Retina (tissue), 1 donor: ENCODE results near the gene AIG1.

ENCODE experiments used
- DNase-seq: peaks from one replicate; pipeline ENCODE4 v3.0.0-alpha.2; 2016

The AIG1 gene

DNA sequence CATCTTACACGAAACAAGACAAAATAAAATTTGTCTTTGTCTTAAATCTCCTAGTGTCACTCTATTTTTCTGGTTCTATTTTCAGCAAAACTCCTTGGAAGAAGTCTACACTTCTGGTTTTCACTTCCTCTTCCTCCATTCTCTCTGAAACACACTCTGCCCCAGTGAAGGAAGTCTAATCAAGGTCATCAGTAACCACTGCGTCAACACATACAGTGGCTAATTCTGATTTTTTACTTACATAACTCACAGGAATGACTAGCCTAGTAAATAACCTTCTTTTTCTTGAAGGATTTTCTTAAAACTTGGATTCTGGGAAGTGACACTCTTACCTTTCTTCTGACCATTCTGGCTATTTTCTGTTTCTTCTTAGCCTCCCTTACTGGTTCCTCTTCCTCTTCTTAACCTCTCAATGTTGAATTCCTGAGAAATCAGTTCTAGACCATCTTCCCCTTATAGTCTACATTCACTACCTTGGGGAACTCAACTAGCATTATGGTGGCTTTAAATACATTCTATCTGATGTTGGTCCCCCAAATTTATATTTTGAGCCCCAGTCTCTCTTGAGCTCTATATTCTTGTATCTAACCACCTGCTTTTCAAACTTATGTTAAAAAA lies 37.5 kb downstream of the AIG1 start:
- no peak for DNase-seq

DNA sequence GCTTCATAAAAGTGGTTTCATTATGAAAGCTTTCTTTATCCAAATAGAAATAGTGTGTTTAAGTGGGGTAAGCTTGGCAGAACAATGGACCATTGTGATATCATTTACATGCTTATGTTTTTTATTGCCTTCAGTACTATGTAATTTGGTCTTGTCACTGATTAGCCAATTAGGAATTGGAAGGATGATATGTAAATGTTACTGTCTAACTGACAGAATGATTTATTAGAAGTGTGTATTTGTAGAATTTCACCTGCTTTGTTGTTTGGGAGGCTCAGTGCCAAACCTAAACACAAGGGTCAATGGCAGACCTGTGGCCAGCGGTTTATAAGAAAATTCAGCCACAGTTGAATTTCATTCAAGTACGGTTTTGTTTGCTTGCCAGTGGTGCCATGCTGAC lies 39.0 kb downstream of the AIG1 start:
- DNase-seq, result no peak

DNA sequence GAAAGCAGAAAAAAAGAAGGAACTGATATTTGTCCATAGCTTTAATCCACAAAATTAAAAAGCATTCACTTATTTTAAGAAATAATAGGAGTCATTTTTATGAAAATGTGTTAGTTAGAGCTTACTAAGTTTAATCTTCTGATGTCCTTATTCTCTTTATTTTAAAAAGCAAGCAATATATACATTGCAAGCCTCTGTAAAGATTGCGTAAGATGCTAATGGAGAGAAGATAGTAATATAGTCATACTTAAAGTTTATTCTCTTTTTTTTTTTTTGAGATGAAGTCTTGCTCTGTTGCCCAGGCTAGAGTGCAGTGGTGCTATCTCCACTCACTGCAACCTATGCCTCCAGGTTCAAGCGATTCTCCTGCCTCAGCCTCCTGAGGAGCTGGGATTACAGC lies 39.7 kb downstream of the AIG1 start:
- DNase-seq, result no peak

DNA sequence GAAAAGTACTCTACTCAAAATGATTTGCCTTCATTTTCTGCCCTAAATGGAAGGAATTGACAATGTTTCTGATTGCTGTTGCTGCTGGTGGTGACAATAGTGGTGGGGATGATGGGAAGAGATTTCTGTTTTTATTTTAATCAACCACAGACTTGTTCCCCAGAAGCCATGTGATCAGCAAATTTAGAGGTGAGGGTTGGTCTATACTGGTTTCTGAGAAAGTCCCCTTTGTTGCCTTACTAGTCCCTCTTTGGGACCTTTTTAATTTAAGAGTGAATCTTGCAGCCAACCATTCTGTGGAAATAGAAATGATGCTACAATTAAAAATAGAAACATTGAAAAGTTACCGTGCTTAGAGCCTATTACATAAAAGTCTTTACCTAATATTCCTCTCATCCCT lies 43.2 kb downstream of the AIG1 start:
- no peak for DNase-seq

DNA sequence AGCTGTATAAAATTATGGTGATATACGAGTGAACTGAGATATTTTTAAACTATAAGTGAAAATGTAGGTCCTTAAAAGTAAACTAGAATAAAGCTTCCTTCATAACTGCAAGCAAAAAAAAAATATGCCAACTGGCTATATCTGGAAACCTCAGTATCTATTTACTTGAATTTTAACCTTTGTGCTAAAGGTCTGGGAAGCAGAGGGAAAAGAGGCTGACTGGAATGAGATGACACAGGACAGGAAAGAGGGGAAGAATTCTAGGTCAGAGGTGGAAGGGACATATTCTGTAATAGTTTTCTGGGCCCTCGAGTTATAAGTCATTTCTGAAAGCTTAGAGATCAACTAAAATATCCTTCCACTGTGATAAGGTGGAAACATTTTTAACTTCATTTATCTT lies 46.8 kb downstream of the AIG1 start:
- DNase-seq, result no peak

DNA sequence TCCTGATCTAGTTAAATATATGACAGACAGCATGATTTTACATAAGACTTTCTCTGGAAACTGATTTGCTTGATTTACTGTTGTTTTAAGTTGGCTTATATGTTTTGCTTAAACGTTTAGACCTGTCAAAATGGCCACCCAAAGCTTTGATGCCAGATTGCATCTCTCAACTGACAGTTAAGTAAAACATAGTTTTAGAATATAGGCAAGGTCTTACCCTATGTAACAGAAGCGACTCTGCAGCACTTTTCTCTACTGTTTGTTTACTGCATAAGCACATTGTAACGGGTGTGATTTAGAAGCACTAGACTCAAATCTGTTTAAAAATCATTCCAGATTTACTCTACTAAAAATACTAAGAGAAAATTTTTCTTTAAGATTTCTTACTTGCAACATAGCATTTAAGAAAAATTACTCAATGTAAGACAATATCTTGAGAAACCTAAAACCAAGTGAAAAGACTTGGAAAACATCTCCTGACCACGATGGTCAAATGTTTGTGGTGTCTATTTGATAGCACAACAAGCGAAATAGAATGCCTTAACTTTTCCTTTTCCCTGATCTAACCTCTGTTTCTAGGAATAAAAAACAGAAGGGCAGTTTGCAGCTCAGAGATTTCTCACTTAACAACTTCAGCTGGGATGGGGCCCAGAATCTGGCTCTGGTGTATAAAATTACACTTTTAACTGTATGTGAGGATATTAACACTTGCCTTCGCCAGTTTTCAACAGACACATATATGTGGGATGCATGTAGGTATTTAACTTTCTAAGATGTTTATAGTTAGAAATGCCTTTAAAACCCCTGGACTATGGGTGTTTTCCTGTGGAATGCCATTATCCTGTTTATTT lies 47.4 kb downstream of the AIG1 start:
- DNase-seq, result no peak

DNA sequence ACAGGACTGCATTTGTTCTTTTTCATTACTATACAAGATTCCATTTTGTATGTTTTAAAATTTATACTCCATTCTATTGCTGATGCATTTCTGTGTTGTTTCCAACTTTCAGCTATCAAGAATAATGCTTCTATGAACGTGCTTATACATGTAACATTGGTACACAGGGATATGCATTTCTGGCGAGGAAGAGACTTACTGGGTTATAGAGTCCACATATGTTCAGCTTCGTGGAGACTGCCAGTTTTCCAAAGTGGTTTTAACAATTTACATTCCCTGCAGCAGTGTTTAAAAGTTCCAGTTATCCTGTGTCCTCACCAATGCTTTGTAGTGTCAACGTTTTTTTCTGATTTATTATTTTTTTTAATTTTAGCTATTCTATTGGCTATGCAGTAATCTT lies 48.5 kb downstream of the AIG1 start:
- DNase-seq, result no peak

DNA sequence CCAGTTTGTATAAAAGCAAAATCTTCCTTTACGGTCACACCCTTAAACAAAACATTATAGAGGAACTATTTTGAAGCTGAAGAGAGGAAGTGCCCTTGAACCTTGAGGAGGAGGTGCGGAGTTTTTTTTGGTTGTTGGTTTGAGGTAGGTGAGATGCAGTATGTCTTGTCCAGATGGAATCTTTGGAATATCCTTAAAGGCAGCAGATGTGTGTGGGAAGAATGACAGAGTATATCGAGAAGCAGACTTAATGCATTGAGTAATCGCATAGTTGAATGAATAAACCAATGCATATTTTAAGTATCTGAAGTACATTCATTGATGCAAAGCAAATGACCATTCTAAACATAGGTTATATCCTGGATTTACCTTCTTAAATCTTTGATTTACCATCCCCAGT lies 49.9 kb downstream of the AIG1 start:
- DNase-seq, result no peak

DNA sequence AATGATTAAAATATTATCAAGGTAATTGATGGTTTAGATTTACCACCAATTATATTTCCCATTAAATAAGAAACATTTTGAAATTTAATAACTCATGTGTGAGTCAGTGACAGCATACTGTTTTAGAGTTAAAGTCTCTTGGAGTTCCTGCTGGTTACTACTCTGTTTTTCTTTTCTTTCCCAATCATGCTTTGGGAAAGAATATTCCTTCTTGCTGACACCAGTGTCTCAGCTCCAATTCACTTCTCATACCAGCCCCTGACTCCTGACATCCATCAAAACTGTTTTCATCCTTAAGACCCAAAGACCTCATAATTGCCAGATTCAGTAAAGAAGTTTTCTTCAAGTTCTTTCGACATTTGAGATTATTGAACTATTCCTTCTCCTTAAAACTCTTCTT lies 50.3 kb downstream of the AIG1 start:
- DNase-seq, result no peak

DNA sequence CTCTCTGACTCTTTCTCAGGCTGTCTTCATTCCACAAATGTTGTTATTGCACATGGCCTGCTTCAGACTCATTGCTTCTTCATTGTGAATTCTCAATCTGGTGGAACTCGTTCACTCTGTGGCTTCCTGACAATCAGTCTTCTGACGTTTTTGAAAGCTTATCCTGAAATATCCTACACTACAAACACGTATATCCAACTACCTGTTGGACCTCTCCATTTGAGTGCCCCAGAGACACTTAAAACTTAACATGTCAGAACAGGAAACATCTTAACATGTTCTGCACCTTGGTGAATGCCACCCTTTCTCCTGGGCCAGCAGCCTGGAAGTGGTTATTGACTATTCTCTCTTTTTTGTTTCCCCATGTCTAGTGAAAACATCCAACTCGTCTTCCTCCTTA lies 50.8 kb downstream of the AIG1 start:
- no peak for DNase-seq

DNA sequence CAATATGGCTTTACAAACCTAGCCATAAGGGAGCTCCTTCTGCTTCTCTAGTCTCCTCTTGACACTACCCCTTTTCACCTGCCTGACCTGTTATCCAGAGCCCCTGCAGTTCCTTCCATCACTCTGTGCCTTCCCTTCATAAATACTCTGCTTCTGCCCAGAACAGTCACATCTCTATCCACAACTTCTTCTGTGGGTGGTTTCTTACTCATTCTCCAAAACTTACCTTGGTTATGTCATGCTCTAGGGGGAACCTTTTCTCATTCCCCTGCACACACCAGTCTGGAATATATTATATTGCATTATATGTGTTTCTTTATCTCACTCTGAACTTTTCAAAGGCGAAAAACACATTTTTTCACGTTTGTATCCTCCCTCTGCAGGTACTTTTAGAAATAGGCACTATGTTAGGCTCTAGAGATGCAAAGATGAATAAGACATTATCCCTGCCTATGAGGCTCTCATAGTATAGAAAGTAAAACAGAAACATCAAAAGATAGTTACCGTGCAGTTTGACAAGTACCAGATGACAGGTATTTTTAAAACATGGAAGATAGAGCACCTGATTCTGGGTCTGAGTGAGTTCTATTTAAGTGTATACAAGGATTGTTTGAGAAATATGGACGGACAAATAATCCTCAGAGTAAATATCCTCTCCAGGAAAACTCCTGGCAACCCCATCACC lies 51.5 kb downstream of the AIG1 start:
- no peak for DNase-seq

DNA sequence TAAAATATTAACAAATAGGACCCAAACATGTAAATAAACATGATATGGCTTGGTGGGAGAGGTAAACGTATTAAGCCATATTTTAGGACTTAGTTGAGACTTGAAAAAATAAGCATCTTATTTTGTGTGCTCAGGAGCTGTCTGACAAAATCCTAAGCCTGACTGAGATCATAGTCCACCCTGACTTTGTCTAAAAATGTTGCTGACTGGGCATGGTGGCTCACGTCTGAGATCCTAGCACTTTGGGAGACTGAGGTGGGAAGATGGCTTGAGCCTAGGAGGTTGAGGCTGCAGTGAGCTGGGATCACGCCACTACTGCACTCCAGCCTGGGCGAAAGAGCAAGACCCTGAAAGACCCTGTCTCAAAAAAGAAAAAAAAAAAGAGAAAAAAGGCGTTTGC lies 52.1 kb downstream of the AIG1 start:
- DNase-seq, result no peak

DNA sequence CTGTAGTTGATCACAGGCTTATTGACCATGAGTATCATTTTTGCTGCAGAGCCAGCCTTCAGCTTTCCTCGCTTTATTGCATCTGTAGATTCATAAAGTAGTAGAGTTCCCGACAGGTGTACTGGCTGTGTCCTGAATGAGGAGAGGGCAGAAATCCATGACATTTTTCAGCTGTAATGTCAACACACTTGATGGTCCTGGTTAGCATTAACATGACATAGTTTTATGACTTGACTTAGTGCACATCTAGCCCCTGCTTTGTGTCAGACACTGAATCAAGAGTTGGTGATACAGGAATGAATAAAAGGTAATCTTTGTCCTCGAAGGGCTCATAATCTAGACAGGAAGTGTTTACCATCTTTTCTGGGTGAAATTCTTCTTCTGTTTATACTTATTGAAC lies 55.0 kb downstream of the AIG1 start:
- no peak for DNase-seq

DNA sequence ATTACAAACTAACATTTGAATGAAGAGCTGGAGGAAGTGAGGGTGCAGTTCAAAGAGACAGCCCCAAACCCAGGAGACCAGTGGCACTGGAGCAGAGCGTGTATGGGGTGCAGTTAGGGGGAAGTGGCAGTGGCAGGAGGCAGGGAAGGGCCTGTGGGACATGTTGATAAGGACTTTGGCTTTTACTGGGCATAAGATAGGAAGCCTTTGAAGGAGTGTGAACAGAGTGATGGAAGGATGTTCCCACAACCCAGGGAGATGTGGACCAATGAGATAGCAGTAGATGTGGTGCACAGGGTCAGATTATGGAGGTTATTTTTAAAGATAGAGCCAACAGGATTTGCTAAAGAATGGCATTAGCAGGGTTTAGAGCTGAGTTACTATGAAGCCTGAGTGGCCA lies 56.4 kb downstream of the AIG1 start:
- DNase-seq, result no peak

DNA sequence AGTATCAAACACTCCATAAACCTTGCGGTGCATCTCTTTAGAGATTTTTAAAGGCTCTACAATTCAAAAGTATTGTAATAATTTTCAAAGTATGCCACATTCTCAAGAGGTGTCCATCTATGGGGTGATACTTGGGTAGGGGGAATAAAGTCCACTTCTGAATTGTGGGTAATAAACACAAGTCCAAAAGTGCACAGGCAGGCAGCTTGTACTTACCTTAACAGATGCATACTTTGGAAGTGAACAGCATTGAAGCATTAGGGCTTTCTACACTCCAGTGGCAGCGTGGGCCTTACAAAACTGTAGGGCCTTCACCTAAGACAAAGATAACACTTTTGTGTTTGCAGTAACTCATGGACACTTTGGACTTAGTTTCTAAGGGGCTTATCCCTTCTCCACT lies 58.6 kb downstream of the AIG1 start:
- DNase-seq, result no peak

DNA sequence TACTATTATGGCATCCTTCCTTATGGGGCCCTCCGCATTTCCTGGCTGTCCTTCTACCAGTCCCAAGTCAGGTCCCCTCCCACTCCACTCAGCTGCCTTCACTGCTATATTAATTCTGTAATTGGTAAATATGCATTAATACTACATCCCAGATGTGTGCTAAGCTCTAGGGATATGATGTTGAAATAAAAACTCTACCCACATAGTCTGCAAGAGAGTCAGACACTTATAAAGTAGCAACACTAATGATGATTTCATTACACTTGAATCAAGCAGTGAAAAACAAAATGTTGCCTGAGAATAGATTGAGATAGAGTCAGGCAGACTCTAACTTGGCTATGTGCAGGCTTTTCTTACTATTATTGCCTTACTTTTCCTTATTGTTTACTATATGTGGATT lies 62.4 kb downstream of the AIG1 start:
- no peak for DNase-seq

DNA sequence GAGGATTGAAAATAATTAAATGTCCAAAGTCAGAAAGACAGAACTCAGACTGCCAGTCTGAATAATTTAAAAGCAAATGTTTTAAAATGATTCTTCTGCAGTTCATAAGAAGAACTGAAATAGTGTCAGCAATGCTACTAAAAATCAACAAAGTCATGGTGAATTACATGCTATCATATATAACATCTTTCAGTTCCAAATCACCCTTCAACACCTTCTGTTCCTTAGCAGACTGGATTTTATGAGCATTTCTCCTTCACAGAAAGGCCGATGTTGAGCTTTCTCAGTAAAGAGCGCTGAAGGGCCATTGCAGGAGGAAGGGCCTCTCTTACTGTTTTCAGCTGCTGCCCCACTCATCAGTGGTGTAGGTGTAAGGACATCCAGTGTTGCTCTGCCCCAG lies 63.3 kb downstream of the AIG1 start:
- DNase-seq, result no peak

DNA sequence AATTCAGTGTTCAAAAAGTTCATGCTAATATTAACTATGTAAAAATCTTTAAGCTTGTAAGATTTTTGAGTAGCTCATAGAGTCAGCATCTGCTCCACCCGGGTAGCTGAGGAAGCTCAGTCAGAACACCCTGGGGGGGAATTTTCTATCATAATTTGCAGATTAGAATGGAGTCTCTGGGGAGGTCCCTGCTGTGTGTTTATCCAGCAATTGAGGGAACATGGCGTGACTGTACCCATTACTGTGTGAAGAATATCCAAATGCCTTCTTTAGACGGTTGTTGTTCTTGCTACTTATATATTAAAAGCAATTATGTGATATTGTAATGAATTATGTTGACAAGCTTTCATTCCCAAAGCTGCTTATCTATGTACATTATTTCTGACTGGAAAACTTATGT lies 64.8 kb downstream of the AIG1 start:
- DNase-seq, result no peak

DNA sequence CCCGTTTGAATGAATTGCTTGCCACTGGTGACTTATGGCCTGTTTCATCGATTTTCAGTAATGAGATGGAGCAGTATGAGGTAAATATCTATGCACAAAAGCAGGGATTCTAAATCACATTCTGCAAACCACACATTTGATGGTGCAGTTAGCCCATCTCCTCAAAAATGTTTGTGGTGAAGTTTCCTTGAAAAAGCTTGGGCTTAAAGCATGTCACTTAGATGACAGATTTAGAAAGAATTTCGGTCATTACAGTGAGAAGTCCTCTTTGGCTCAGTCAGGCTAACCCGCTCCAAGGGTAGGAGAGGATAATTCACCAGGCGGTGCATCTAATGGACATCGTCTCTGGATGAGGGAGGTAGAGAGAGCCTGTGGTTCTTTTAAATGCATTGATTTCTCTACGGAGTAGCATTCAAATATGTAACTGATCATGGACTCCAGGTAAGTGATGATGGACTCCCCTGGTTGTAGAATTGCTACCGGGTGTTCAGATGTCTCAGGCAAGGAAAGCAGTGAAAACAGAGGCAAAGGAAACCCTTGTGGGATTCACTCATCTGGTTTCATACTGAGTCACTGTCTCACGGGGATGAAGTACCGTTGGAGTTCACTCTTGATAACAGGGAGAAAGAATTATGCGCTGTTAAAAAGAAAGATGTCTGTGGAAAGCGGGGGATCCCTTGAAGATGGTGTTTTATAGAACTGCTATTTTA lies 65.3 kb downstream of the AIG1 start:
- DNase-seq, result no peak

DNA sequence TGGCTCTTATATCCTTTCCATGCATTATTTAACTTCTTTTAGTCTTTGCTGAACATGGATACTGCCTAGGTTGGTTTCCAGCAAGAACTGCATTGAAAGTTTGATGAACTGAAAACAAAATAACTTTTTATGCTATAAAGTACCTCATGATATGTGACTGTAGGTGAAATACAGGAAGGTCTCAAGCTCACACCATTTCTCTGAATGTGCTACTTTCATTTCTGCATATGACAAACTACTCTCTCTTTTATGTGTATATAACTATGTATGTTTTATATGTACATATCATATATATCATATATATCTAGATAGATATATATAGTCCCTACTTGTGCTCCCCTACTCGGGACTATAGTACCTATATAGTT lies 65.9 kb downstream of the AIG1 start:
- no peak for DNase-seq

DNA sequence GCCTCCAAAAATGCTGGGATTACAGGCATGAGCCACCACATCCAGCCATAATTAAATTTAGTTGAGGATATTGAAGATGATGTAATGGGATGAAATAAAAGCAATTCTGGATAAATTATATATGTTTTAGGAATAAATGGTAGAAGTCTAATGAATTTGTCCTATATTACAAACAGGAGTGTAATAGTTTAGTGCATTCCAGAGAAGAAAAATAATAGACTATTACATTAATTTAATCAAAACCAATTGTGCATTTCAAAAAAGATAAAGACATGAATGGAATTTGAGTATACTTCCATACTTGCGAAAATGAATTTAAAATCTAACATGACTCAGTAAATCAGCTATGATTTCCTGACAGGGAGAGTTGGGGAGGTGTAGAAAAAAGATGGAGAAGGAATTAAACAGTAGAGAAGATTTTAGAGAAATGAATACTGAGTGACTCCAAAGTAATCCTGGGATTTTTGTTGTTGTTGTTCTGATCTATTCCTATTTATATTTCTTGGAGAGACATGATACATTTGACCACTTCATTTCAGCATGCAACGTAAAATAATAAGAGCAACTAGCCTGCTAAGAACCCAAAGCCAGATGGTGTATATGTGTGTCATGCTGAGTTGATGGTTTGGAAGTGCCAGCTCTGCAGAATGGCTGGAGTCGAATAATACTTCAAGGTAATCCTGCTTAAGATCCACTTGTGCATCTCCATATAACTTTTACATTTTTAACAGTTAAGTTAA lies 67.4 kb downstream of the AIG1 start:
- DNase-seq, result no peak

DNA sequence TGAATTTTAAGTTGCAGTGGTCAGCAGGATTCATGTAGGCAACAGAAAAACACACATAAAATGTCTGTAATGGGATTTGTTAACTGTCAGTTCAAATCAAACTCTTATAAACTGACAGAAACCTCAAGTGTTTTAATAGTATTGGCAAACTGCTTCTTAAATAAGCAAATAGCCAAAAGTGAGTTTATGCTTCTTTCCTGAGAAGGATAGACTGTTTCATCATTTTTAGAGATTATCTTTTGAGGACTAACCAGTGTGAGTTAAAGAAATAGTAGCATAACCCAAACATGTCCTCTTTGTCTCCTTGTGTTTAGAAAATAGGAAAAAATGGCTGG lies 68.0 kb downstream of the AIG1 start:
- no peak for DNase-seq

DNA sequence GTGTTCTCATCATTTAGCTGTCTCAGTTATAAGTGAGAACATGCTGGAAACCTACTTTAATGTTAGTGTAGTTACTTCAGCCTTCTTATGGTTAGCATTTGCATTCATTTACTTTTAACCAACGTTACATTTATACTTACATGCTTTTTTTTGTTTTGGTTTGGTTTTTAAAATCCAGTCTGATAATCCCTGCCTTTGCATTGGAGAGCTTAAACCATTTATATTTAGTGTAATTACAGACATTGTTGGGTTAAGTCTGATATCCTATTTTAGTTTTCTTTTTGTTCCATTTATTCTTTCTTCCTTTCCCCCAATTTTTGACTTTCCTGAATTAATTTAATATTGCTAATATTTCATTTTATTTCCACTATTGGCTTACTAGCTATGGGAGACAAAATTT lies 70.2 kb downstream of the AIG1 start:
- DNase-seq, result no peak
